Hippocampal formation (tissue), 2 donors: Measurements from ENCODE around the gene BDKRB2.
A peak's percentile ranks its signal among the peaks of the same experiment; 100 is the strongest.

Source experiments
- DNase-seq, 2 donors: peaks; one replicate each; lab custom pipeline; 2025; lab: John Stamatoyannopoulos, UW

BDKRB2 gene

DNA sequence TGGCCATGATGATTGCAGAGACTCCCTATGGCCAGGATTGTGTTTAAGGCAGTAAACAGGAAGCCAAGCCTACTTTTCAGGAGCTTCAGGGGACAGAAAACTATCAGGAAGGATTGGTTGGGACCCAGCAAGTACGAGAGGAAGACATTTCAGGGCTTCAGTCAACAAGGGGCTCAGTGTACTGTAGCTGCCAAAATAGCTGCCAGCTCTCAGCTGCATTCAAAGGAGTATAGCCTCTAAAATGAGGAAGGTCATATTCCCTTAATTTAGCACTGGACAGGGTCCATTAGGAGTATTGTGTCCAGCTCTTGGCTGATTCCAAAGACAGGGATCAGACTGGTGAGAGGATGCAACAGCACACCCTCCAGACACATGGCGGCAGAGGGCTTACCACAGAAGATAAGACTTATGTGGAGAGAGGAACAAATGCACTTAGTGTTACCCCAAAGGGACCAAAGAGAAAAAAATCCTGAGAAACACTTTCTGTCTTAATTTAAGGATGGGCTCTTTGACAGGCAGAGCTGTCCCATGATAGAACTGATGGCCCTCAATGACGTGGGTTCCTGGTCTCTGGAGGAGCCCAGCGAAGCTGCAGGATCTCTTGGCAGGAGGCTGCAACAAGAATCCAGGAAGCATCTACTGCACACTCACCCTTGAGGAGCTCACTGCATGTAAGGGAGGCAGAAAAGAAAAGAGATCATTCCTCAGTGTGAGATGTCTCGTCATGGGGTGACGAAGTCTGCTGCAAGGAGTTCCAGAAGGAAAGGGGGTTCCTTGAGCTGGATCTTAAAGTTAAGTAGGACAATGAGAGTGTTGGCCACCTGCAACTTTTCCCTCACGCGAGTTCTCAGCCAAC lies 66.2 kb downstream of the BDKRB2 start:
- no peak for DNase-seq

DNA sequence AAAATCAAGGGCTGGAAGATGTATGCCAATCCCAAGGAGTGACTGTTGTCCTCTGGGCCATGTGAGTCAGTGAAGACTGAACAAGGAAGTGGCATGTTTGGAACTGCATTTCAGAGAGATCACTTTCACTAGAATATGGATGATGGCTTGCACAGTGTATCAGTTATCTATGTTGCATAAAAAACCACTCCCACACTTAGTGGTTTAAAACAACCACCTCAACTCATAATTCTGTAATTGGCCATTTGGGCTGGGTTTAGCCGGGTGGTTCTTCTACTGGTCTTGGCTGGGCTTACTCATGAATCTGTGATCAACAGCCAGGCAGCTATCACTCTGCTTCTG lies 66.8 kb downstream of the BDKRB2 start:
- no peak for DNase-seq

DNA sequence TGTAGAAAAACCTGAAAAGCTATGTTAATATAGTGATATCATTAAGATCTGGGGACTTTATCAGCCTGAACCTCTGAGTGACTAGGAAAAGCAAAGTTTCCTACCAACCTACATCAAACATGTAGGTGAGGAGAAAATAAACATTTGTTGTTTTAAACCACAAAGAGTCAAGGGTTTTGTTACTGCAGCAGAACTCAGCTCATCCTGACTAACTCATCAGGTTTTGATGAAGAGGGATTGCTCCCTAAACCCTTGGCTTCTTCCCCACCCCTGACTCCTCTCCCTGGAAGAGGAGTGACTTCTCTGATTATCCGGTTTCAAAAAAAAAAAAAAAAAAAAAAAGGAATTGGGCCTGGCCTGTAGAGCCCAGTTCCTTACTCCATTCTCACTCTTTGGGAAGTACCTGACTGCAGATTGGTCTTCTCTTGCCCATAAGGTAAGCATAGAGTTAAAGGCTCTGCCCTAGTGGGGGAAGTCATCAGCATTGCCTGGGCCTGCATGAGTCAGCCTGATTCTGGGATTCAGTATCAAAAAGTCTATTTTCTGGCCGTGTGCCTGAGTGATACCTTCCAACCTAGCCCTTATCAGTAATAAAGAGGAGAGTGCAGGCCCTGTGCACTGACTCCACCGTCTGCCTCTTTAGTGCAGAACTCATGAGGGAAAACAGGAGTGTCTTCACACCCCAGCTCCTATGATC lies 68.3 kb downstream of the BDKRB2 start:
- DNase-seq = no peak

DNA sequence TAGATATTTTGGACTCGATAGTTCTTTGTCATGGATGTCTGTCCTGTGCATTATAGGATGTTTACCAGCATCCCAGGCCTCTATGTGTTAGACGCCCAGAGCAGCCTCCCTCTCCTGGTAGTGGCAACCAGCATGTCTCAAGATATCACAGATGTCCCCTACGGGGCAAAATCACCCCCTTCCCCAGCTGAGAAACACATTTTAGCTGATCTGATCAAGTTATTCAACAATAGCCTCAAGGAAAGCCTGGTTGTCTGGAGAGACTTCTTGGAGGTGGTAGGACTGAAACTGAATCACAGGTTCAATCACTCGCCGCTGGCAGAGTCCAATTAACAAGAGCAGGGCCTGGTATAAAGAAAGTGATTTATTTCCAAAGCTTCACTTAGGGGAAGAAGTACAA lies 69.0 kb downstream of the BDKRB2 start:
- DNase-seq = no peak

DNA sequence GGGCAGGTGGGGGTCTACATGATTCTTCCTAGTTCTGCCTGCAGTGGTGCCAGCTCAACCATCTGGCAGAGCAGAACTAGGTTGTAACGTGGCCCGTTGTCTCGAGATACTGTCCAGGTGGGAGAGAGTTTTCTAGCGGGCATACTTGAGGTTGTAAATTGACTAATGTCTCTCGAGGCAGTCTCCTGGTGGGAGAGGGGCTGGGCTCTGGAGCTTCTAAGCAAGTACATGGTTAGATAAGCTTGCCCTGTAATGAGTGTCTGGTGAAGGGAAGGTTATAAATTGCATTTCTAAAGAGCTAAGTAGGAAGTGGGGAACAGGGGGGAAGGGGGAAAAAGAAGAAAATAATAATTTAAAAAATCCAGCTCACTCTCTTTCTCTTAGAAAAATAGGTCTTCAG lies 69.5 kb downstream of the BDKRB2 start:
- no peak for DNase-seq

DNA sequence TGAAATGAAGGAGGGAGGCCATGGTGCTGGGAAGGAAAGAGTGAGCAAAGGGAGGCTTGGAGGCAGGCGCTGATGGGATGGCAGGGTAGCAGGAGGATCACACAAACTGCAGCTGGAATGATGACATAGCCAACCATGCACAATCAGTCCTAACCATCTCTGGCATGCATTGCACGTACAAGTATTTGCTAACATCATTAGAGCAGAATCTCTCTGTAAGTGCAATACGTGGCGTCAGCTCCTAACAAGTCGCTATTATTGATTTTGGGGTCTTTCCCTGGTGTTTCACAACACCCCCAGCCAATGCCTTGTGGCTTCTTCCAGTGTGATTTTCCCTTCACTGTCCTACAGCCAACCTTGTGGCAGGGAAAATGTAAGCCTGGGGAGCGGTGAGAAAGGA lies 69.9 kb downstream of the BDKRB2 start:
- peak in 1 of 2 donors; percentile 32 for DNase-seq

DNA sequence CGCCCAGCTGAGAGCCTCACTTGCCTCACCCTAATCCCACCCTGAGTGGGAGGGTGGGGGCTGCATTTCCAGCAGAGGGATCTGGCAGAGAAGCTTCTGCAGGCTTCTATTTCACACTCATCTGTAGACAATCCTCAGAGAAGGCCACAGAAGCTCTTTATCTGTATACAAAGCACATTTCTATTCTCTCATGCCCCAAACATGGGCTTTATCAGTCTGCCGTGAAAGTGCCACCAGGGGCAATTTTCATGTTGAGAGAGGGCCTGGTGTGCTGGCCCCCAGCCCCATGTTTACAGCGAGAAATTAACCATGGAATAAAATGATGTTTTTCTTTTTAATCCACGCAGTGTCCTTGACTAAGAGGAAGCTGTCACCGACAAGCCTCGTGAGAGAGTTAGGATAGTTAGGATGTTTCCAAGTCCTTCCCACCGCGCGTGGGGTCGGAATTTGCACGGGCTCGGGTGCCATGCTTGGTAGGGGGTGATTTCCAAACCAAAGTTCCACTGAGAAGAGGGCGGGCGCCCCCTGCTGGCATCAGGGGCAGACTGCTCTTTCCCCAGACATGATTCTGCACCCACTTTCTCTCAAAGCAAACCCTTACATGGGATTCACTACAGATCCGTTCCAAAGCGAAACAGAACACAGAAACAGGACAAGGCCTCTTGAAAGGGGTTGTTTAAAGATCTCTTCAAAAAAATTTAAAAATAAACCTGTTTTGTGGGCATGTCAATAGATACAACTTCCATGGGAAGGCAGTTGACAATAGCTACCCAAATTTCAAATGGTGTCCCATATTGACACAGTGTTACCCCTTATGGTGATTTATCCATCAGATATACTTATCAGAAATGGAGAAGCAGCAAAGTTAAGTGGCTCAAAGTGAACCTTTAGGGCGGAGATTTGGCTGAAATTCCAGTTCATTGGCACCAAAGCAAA lies 70.8 kb downstream of the BDKRB2 start:
- peak; percentile 68 to 77 for DNase-seq

DNA sequence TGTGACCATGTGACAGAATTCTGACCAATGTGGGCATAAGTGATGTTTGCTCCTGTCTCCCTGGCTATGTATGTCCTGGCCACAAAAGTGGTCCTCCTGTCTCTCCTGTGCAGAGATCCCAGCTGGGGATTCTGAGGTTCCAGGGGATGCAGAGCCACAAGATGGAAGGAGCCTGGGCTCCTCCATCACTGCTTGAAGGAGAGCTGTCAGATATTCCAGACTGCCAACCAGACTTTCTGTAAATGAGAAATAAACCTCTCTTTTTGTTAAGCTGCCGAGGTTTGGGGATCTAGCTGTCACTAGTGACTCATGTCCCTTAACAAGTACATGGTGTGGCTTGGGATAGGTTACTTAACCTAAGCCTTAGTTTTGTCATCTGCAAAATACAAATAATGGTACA lies 73.3 kb downstream of the BDKRB2 start:
- no peak for DNase-seq

DNA sequence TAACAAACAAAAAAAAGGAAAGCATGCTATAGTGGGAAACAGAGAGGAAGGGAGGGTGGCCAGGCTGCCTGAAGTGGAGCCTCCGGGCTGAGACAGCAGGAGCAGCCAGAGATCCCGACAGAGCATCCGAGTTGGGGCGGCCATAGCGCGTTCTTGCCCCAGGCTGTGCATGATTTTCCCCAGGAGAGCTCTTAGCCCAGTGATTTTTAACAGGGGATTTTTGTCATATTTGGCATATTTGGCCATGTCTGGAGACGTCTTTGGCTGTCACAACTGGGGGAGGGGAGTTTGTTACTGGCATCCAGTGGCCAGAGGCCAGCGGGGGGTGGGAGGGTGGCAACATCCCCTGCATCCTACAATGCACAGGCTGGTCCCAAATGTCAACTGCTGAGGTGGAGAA lies 74.9 kb downstream of the BDKRB2 start:
- DNase-seq = no peak

DNA sequence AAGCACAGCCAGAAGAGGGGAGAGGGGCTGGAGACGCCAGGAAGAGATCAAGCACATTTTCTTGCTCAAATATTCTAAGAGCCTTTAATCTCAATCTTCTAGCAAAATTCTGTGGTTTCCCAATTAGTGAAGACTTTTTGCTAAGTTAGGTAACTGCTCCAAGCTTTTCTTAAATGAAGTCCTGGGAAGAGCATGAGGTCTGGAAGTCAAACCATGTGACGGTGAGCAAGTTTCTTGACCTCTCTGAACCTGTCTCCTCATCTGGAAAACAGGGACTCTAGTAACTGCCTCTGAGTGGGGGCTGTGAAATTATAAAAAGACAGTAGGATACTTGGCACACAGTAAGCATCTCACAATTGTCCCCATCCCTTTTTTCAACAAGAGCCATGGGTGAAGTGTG lies 75.5 kb downstream of the BDKRB2 start:
- no peak for DNase-seq

DNA sequence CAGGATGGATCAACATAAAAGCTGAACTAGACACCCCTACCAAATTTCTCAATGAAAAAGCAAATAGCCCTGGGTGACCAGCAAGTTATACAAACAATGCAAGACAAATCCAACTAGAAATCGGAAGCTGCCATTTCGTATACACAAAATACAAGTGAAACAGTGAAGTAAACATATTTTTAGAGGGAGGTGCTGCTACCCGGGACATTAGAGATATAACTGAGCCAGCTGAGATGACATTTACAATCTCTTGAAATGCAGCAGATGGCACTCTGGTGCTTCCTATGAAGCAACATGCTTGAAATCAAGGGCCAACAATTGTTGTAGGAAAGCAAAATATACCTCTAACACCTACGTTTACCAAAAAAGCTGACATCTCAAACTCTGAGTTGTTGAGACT lies 76.8 kb downstream of the BDKRB2 start:
- peak in 1 of 2 donors; percentile 6 for DNase-seq

DNA sequence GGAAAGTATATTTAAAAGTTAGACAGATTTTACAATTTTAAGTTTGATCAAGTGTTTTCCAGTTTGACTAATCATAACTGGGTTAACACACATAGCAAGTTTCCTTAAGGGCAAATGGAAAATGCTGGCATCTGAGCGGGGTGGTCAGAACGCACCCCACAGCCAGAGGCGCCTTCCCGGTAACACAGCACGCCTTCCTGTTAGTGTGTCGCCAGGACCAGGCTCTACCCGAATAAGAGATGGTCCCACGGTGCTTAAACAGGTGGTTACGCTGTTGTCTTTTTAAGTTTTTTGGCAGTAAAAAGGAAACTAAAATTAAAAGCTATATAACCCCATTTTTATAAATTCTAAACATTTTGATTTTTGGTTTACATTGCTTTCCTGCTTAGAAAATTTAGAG lies 79.4 kb downstream of the BDKRB2 start:
- no peak for DNase-seq

DNA sequence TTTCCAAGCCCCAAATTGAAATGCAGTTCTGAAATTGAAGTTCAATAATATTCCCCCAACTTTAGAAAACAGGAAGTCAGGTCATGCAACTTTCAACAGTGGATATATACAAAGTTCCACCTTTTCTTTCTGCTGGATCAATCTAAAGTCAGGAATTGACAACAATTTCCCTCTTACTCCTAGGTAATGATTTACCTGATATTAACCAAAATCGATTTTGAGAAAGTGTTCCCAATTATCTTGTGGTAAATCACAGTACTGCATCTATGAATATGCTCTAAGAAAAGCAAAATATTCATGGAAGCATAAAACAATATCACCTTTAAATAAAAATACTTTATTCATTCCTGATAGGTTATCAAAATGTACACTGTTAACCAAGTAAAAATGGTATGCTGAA lies 79.8 kb downstream of the BDKRB2 start:
- no peak for DNase-seq

DNA sequence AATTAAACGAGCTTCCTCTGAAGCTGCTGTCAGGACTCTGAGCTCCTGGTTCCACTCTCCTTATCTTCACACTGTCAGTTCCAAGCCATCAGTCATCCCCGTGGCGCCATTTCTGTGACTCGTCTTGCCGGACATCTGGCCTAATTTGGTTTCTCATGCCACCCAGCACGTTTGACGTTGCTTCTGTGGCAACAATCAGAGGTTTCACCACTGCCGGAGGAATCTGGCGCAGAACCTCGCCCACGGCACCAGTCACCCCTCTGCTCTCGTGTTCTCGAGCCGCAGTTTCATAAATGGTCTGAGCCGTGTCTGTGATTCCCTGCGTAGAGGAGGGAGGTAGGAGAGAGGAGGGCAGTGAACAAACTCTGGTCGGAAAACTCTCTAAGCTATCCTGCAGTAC lies 81.0 kb downstream of the BDKRB2 start:
- no peak for DNase-seq

DNA sequence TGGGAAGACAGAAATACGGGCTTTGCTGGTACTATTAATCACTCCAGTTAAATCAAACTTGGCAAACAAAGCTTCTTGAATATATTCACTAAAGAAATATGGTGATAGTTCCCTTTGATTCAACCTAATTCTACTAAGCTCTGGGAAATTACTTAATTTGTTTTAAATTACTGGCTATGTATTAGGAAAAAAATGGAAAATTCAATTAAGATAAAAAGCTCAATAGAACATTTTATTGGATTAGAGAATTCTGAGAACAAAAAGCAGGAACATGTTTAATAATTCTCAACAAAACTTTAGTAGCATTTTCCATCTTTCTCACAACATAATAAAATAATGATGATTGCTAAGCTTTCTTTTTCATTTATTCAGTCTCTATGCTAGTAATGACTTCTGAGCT lies 81.6 kb downstream of the BDKRB2 start:
- DNase-seq = no peak

DNA sequence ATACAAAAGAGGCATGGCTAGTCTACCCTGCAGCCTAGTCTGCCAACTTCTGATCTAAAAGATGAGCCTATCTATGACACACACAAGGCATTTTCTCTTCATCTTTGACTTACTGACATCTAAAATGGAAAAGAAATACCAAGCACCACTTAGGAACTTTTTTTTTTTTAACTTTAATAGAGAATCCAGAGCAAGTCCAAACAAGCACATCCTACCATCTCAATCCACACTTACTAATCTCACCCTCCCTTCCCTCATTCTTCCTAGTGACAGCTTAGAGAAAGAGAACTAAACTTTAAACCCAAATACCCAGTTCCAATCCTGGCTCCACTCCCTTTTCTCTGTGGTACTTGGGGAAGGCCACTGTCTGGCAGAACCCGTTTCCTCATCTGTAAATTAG lies 83.2 kb downstream of the BDKRB2 start:
- no peak for DNase-seq
